B cell (primary cell): ENCODE results near the gene DDT. TPM values are rescaled to one million over a fixed set of nuclear protein-coding genes. Genes with fewer than 3 reads are reported as not detected.

Experiments
- ATAC-seq: fragments of 200-7000 bp; cut with Tn5 transposase; one replicate; pipeline ENCODE4 v1.10.0; 2021; ENCODE audit warnings: low read depth, mild to moderate bottlenecking, moderate number of reproducible peaks, moderate library complexity
- CTCF ChIA-PET: fragments of 350-600 bp; sonication (Branson Sonifier 250); formaldehyde crosslinking; loops from one replicate; lab custom pipeline; 2021; ENCODE audit warnings: antibody characterized with exemption, inconsistent platforms; lab: Charles Lee
- POLR2A ChIA-PET: fragments of 350-600 bp; sonication (Branson Sonifier 250); formaldehyde crosslinking; loops from one replicate; lab custom pipeline; 2021; ENCODE audit warnings: antibody characterized with exemption; lab: Charles Lee
- DNase-seq: peaks from one replicate; pipeline ENCODE4 v3.0.0; 2013
- H2AFZ ChIP-seq: 2 replicates; pipeline ENCODE4 v1.6.1; 2012; ENCODE audit warnings: mild to moderate bottlenecking, low read depth, low read length; ENCODE audit not compliant: insufficient read depth, poor library complexity, severe bottlenecking
- H3K27ac ChIP-seq, 2 donors: 1 replicate in 1 of 2; 2 replicates in 1 of 2; pipeline ENCODE4 v1.5.1; 2012 to 2013; ENCODE audit warnings: low read length in 2 of 2, mild to moderate bottlenecking in 2 of 2, moderate library complexity in 1 of 2
- H3K27me3 ChIP-seq, 4 experiments: fragments of 200-600 bp in 1 of 4; sonication (generic) in 1 of 4; replicated peaks in 1 of 4; 1 replicate in 2 of 4; 2 replicates in 2 of 4; pipeline versions ENCODE4 v1.6.1 to v1.7.0; 2013 to 2016; ENCODE audit warnings: low read length in 3 of 4, mild to moderate bottlenecking in 2 of 4, mixed read lengths in 1 of 4, moderate library complexity in 1 of 4; ENCODE audit not compliant: insufficient read depth in 4 of 4, control insufficient read depth in 3 of 4; ENCODE audit errors: control extremely low read depth in 1 of 4
- H3K36me3 ChIP-seq, 2 experiments: replicated peaks in 1 of 2; 1 replicate in 1 of 2; 2 replicates in 1 of 2; pipeline versions ENCODE4 v1.6.1 to v1.7.1; 2013; ENCODE audit warnings: low read length in 1 of 2; ENCODE audit not compliant: insufficient read depth in 2 of 2, control insufficient read depth in 1 of 2; ENCODE audit errors: control extremely low read depth in 1 of 2, extremely low read depth in 1 of 2
- H3K4me1 ChIP-seq, 2 donors: fragments of 200-600 bp in 1 of 2; sonication (generic) in 1 of 2; 1 replicate in 1 of 2; 2 replicates in 1 of 2; pipeline versions ENCODE4 v1.5.1 to v1.6.1; 2013 to 2017; ENCODE audit warnings: low read length in 2 of 2; ENCODE audit not compliant: control insufficient read depth in 2 of 2, insufficient read depth in 2 of 2
- H3K4me2 ChIP-seq: replicated peaks from 2 replicates; pipeline ENCODE3; 2012; ENCODE audit warnings: mild to moderate bottlenecking, low read depth, low read length; ENCODE audit not compliant: poor library complexity, severe bottlenecking
- H3K4me3 ChIP-seq, 5 experiments: fragments of 200-600 bp in 1 of 5; sonication (generic) in 1 of 5; 1 replicate in 3 of 5; 2 replicates in 2 of 5; pipeline versions ENCODE4 v1.5.1 to v1.7.0; 2011 to 2016; ENCODE audit warnings: low read length in 4 of 5, mild to moderate bottlenecking in 4 of 5, low read depth in 2 of 5, control low read depth in 1 of 5, moderate library complexity in 1 of 5; ENCODE audit not compliant: insufficient read depth in 1 of 5; ENCODE audit errors: control extremely low read depth in 1 of 5, extremely low read depth in 1 of 5
- H3K79me2 ChIP-seq: fragments of 200-600 bp; sonication (generic); one replicate; pipeline ENCODE4 v1.6.0; 2016; ENCODE audit warnings: low read length; ENCODE audit not compliant: control insufficient read depth, insufficient read depth
- H3K9ac ChIP-seq: fragments of 200-600 bp; sonication (generic); 2 replicates; pipeline ENCODE4 v1.6.1; 2017; ENCODE audit warnings: mild to moderate bottlenecking, low read length, moderate library complexity
- H3K9me3 ChIP-seq, 3 donors: one replicate each; pipeline versions ENCODE4 v1.6.1 to v1.7.1; 2013; ENCODE audit warnings: low read length in 2 of 3; ENCODE audit not compliant: control insufficient read depth in 2 of 3, insufficient read depth in 1 of 3; ENCODE audit errors: control extremely low read depth in 1 of 3
- H4K20me1 ChIP-seq: 2 replicates; pipeline ENCODE4 v1.6.0; 2012; ENCODE audit warnings: mild to moderate bottlenecking, low read length; ENCODE audit not compliant: insufficient read depth, control insufficient read depth, poor library complexity, severe bottlenecking
- H3K27ac Mint-ChIP-seq: one replicate; pipeline ENCODE4 v1.8.0; 2021; ENCODE audit warnings: mixed read lengths
- H3K27me3 Mint-ChIP-seq: one replicate; pipeline ENCODE4 v1.8.0; 2021; ENCODE audit warnings: mixed read lengths
- H3K4me1 Mint-ChIP-seq: one replicate; pipeline ENCODE4 v1.8.0; 2021; ENCODE audit warnings: mixed read lengths
- H3K4me3 Mint-ChIP-seq: one replicate; pipeline ENCODE4 v1.8.0; 2021; ENCODE audit warnings: mixed read lengths
- H3K9me3 Mint-ChIP-seq: one replicate; pipeline ENCODE4 v1.8.0; 2022; ENCODE audit warnings: mixed read lengths; ENCODE audit not compliant: insufficient read depth
- CTCF ChIP-seq: fragments of 200-600 bp; IDR thresholded peaks from one replicate; pipeline ENCODE4 v1.8.0; 2022; ENCODE audit warnings: antibody characterized with exemption, mild to moderate bottlenecking
- EZH2 ChIP-seq: IDR thresholded peaks from 2 replicates; pipeline ENCODE4 v1.6.1; 2012; ENCODE audit warnings: borderline replicate concordance, low read depth, mild to moderate bottlenecking, moderate library complexity, low read length; ENCODE audit not compliant: insufficient read depth, poor library complexity, severe bottlenecking
- WGBS: methylation state at CpG from one replicate; pipeline ENCODE4 v1.1.5; 2013; ENCODE audit warnings: missing lambda C conversion rate; ENCODE audit not compliant: insufficient coverage; 5-methylcytosine and 5-hydroxymethylcytosine counted together
- intact Hi-C: fragments of 100-400 bp; cut with micrococcal nuclease; formaldehyde crosslinking; loops from one replicate; pipeline ENCODE4 v1.10.0; 2022
- polyA plus RNA-seq: library from polyadenylated mRNA; depleted of rRNA; stranded (reverse); fragments of >200 nt; gene quantifications from 2 replicates; pipeline ENCODE4 v1.2.3, GENCODE V29; 2012
- total RNA-seq, 2 donors: library from RNA; stranded (reverse); fragments of 120-200 nt in 1 of 2; gene quantifications; 1 replicate in 1 of 2; 2 replicates in 1 of 2; pipeline versions ENCODE4 v1.2.3 to v1.2.4, GENCODE V29; 2013 to 2022

Gene DDT
- total and polyA plus RNA-seq, 2 donors (not counting 1 experiment from before 2014, with no cell fraction given) = 105 to 142 TPM

GRCh38 chr22:24009227-24010017, 35.2 kb upstream of the DDT start:
- WGBS = 93% methylated on average over 7 of the region's 7 CpGs
- peaks cover 23% of the 10 kb centered on the region for H3K4me1 Mint-ChIP-seq
- Histone ChIP-seq H3K4me2 (no peak overlapping the region), H3K9ac (no peak overlapping the region), H2AFZ (no peak overlapping the region), H3K36me3 (no peaks in the 10 kb centered on the region), H4K20me1 (no peaks in the 10 kb centered on the region), H3K9me3 (peaks cover 0 to 3% (median 0%) of the 10 kb centered on the region in 3 donors), H3K79me2 (peaks cover 12% of the 10 kb centered on the region), H3K27ac (no peak overlapping the region), H3K4me3 (no peak overlapping the region), H3K4me1 (peaks cover 7 to 18% of the 10 kb centered on the region in 2 donors), H3K27me3 (no peaks in the 10 kb centered on the region)
- intact Hi-C loops = loop anchor here (2.0 to 10.0 kb wide), 2 partner anchors 225 to 261 kb away; partner anchors contain the start of genes SMARCB1 and SPECC1L
- CTCF ChIA-PET = interaction anchor here (1.7 to 3.8 kb wide), 3 partner anchors 59 to 166 kb away, joined by 4 to 27 read pairs (median 6); no protein-coding TSS in a partner anchor
- ATAC-seq (no peak), DNase-seq (no peak)
- no peak overlapping the region for H3K27ac Mint-ChIP-seq
- TF ChIP-seq CTCF (no peak), EZH2 (no peak)
- no peak overlapping the region for H3K4me3 Mint-ChIP-seq
- no peaks in the 10 kb centered on the region for H3K27me3 Mint-ChIP-seq
- POLR2A ChIA-PET = no interaction called here
- H3K9me3 Mint-ChIP-seq = no peaks in the 10 kb centered on the region
